ENCODE data around the gene DHX38. TPM values are rescaled to one million over a fixed set of nuclear protein-coding genes. Genes with fewer than 3 reads are reported as not detected.

DHX38 gene
- total RNA-seq, 4 donors from 2014 or later: 36.6 to 98.9 (median 57.5) TPM

GRCh38 chr16:72083778-72084404 lies 9.8 kb upstream of the DHX38 start:
- TF ChIP-seq, protein P1, sequence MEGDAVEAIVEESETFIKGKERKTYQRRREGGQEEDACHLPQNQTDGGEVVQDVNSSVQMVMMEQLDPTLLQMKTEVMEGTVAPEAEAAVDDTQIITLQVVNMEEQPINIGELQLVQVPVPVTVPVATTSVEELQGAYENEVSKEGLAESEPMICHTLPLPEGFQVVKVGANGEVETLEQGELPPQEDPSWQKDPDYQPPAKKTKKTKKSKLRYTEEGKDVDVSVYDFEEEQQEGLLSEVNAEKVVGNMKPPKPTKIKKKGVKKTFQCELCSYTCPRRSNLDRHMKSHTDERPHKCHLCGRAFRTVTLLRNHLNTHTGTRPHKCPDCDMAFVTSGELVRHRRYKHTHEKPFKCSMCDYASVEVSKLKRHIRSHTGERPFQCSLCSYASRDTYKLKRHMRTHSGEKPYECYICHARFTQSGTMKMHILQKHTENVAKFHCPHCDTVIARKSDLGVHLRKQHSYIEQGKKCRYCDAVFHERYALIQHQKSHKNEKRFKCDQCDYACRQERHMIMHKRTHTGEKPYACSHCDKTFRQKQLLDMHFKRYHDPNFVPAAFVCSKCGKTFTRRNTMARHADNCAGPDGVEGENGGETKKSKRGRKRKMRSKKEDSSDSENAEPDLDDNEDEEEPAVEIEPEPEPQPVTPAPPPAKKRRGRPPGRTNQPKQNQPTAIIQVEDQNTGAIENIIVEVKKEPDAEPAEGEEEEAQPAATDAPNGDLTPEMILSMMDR (IDR thresholded peaks at IDR 0.05): no peak
- TF ChIP-seq POLR2A (IDR thresholded peaks at IDR 0.05) (no peak), POLR2AphosphoS5 (IDR thresholded peaks at IDR 0.05) (no peak)
- no peak for DNase-seq (ENCODE audit: low spot score in 2 of 2)
- peaks cover 43% of the 10 kb centered on the region for H3K36me3 ChIP-seq
- H3K27me3 ChIP-seq: no peaks in the 10 kb centered on the region
- no peak overlapping the region for H3K27ac ChIP-seq
- H3K4me1 ChIP-seq: no peaks in the 10 kb centered on the region
- no peak overlapping the region for H3K4me3 ChIP-seq
- no peaks in the 10 kb centered on the region for H3K9me3 ChIP-seq
- 62% methylated on average over 3 of the region's 3 CpGs for WGBS

GRCh38 chr16:72084445-72084844 lies 9.2 kb upstream of the DHX38 start:
- Histone ChIP-seq H3K4me3 (no peak overlapping the region), H3K27ac (no peak overlapping the region), H3K9me3 (no peaks in the 10 kb centered on the region), H3K27me3 (no peaks in the 10 kb centered on the region), H3K36me3 (peaks cover 48% of the 10 kb centered on the region), H3K4me1 (no peaks in the 10 kb centered on the region)
- no peak for DNase-seq (ENCODE audit: low spot score in 2 of 2)
- TF ChIP-seq POLR2AphosphoS5 (IDR thresholded peaks at IDR 0.05): no peak
- TF ChIP-seq EP300 (IDR thresholded peaks at IDR 0.05): no peak
- TF ChIP-seq, protein P1 (IDR thresholded peaks at IDR 0.05): no peak
- TF ChIP-seq POLR2A (IDR thresholded peaks at IDR 0.05): no peak
- WGBS: 90% methylated on average over 10 of the region's 10 CpGs

DNA sequence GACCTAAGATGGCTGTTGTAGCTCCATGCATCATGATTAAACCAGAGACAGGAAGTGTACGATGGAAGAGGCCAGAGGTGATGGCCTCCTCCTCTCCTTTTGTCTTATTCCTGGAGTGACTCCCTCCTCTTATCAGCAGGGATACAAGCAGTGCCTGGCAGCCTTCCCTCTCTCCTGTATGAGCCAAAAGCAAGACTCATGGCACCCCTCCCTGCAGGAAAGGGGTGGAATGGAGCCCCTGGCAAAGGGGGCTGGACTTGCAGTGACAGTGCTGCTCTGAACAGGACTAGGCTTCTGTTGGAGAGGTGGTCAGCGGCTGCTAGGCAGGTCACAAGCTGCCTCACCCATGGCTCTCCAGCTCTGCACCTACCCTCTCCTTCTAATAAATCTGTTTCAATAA lies 8.6 kb upstream of the DHX38 start:
- TF ChIP-seq, protein P1 (IDR thresholded peaks at IDR 0.05): no peak
- TF ChIP-seq POLR2A (IDR thresholded peaks at IDR 0.05): no peak
- TF ChIP-seq POLR2AphosphoS5 (IDR thresholded peaks at IDR 0.05): no peak
- no peak for TF ChIP-seq EP300 (IDR thresholded peaks at IDR 0.05)
- Histone ChIP-seq H3K9me3 (no peaks in the 10 kb centered on the region), H3K27me3 (no peaks in the 10 kb centered on the region), H3K4me3 (no peak overlapping the region), H3K36me3 (peaks cover 52% of the 10 kb centered on the region), H3K4me1 (no peaks in the 10 kb centered on the region), H3K27ac (no peak overlapping the region)
- no peak for DNase-seq (ENCODE audit: low spot score in 2 of 2)
- WGBS: 95% methylated on average over 2 of the region's 2 CpGs

DNA sequence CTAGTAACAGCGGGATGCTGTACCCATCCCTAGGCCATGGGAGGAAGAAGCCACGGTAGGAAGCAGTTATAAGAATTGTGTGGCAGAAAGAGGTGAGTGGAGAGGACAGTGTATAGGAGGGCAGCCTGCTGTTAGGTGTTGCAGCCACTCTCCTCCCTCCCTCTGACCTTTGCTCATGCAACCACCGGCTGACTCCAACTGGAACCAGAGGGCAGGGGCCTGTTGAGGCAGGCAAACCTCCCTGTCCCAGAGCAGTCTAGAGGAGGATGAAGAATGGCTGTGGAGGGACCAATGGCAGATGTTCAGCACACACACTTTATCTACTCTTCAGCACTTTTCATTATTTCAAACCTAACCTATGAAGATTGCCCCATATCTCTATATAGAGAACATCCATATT lies 2.4 kb upstream of the DHX38 start:
- H3K36me3 ChIP-seq: peaks cover 41% of the 10 kb centered on the region
- WGBS: 67% methylated on average over 3 of the region's 3 CpGs
- no peaks in the 10 kb centered on the region for H3K9me3 ChIP-seq
- TF ChIP-seq POLR2AphosphoS5 (IDR thresholded peaks at IDR 0.05) (no peak), POLR2A (IDR thresholded peaks at IDR 0.05) (no peak)
- no peak for DNase-seq (ENCODE audit: low spot score in 2 of 2)
- H3K4me3 ChIP-seq: no peak overlapping the region
- H3K4me1 ChIP-seq: peaks cover 41% of the 10 kb centered on the region
- no peak overlapping the region for H3K27ac ChIP-seq
- H3K27me3 ChIP-seq: no peaks in the 10 kb centered on the region

DNA sequence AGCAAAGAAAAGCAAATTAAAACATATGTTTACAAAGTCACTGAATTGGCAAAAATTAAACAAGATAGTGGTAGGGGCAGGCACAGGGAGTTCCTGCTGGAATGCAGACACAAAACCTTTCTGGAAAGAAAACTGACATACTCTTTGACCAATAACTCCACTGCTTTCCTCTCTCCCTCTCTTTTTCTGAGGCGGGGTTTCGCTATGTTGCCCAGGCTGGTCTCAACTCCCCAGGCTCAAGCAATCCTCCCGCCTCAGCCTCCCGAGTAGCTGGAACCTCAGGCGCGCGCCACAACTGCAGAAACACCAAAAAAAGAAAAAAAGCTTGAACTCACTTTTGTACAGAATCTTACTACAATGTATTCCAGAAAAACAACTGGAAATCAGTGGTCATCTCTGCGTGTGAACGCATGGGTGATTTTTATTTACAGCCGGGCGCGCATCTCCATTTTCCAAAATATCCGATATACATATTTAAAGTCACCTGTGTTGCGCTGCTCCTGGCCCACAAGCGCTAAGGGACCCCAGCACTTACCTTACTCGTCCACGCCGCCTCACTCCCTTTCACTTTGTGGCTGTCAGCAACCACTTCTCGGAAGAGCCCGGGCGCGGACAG lies 707 bp upstream of the DHX38 start:
- no peak for DNase-seq (ENCODE audit: low spot score in 2 of 2)
- Histone ChIP-seq H3K36me3 (peaks cover 45% of the 10 kb centered on the region), H3K27ac (peak overlapping the region; percentile 94), H3K4me1 (peaks cover 41% of the 10 kb centered on the region), H3K4me3 (peak overlapping the region; percentile 93), H3K9me3 (no peaks in the 10 kb centered on the region), H3K27me3 (no peaks in the 10 kb centered on the region)
- whole genome bisulfite sequencing: under 1% methylated on average over 22 of the region's 22 CpGs
- TF ChIP-seq, protein P1 (IDR thresholded peaks at IDR 0.05): no peak
- TF ChIP-seq POLR2A (IDR thresholded peaks at IDR 0.05) (no peak), EP300 (IDR thresholded peaks at IDR 0.05) (no peak), POLR2AphosphoS5 (IDR thresholded peaks at IDR 0.05) (no peak)

Data from suprapubic skin (tissue), 4 donors.